ENCODE results near the gene AADACL3.

AADACL3 gene

GRCh38 chr1:12776801-12777557 is 61.1 kb downstream of the AADACL3 start:
- Histone ChIP-seq H4K20me1 (ENCODE audit: insufficient read depth, low read length) (no peaks in the 10 kb centered on the region), H2AFZ (ENCODE audit: low read length) (no peak overlapping the region), H3K4me2 (ENCODE audit: low read depth, low read length) (no peak overlapping the region), H3K79me2 (ENCODE audit: low read length) (no peaks in the 10 kb centered on the region), H3K4me1 (ENCODE audit: low read length) (no peaks in the 10 kb centered on the region), H3K9me3 (replicated peaks; ENCODE audit: insufficient read depth, low read length) (no peaks in the 10 kb centered on the region), H3K4me3 (ENCODE audit: low read length) (no peak overlapping the region), H3K9ac (ENCODE audit: low read length) (no peak overlapping the region), H3K27me3 (replicated peaks; ENCODE audit: insufficient read depth, low read length) (peaks cover 9% of the 10 kb centered on the region; the same call in 1 of the 2 replicates), H3K9me2 (replicated peaks; ENCODE audit: insufficient read depth, low read length) (no peaks in the 10 kb centered on the region), H3F3A (ENCODE audit: insufficient read depth, low read length) (no peaks in the 10 kb centered on the region), H3K27ac (ENCODE audit: low read length) (no peak overlapping the region), H3K36me3 (replicated peaks; ENCODE audit: insufficient read depth, low read length) (no peaks in the 10 kb centered on the region)
- DNase-seq: no peak
- no peak for TF ChIP-seq CTCF (IDR thresholded peaks at IDR 0.05; ENCODE audit: low read length)
- TF ChIP-seq EZH2phosphoT487 (IDR thresholded peaks at IDR 0.05; ENCODE audit: low read length): no peak

Data from MM.1S (cell line).